Effector memory CD4-positive, alpha-beta T cell (primary cell): ENCODE results near the gene NR4A1.

Source experiments
- DNase-seq, 3 donors: peaks; one replicate each; pipeline ENCODE4 v3.0.0-alpha.2; 2020
- H3K27ac ChIP-seq: 2 replicates; pipeline ENCODE4 v1.7.0; 2013; ENCODE audit warnings: mild to moderate bottlenecking, low read length, moderate library complexity; ENCODE audit not compliant: insufficient read depth, poor library complexity, severe bottlenecking
- H3K27me3 ChIP-seq: replicated peaks from 2 replicates; pipeline ENCODE4 v1.7.0; 2013; ENCODE audit warnings: mild to moderate bottlenecking, low read length; ENCODE audit not compliant: insufficient read depth, control insufficient read depth, poor library complexity, severe bottlenecking
- H3K36me3 ChIP-seq: 2 replicates; pipeline ENCODE4 v1.7.0; 2013; ENCODE audit warnings: mild to moderate bottlenecking, low read length, moderate library complexity; ENCODE audit not compliant: control insufficient read depth, insufficient read depth
- H3K4me1 ChIP-seq: 2 replicates; pipeline ENCODE4 v1.7.0; 2013; ENCODE audit warnings: low read length, mild to moderate bottlenecking; ENCODE audit not compliant: control insufficient read depth, insufficient read depth, poor library complexity, severe bottlenecking
- H3K4me3 ChIP-seq: 2 replicates; pipeline ENCODE4 v1.7.0; 2013; ENCODE audit warnings: low read length, low read depth, mild to moderate bottlenecking; ENCODE audit not compliant: insufficient read depth, poor library complexity, severe bottlenecking
- H3K9me3 ChIP-seq: 2 replicates; pipeline ENCODE4 v1.7.0; 2013; ENCODE audit warnings: mild to moderate bottlenecking, low read length, moderate library complexity; ENCODE audit not compliant: control insufficient read depth

Gene NR4A1

DNA sequence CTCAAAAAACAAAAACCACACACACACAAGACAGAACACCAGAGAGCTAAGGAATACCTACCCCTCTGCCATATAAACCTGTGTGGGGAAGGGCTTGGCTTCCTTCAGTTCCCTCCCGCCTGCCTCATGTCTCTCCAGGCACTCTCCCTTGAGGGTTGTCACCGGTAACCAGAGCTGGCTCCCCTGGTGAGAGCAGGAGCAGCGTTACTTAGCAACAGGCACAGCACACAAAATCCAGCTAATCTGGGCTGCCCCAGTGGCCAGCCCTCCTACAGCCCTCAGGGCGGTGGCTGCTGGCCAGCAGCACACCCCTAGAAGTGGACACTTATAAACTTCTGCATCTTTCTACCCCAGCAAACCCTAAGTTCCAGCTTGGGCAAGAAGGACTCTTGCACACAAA is 21.6 kb upstream of the NR4A1 start:
- no peaks in the 10 kb centered on the region for H3K36me3 ChIP-seq
- peaks cover 23% of the 10 kb centered on the region for H3K4me1 ChIP-seq
- no peaks in the 10 kb centered on the region for H3K27me3 ChIP-seq
- H3K4me3 ChIP-seq, result no peak overlapping the region
- H3K9me3 ChIP-seq, result no peaks in the 10 kb centered on the region
- H3K27ac ChIP-seq, result no peak overlapping the region
- DNase-seq, result no peak

DNA sequence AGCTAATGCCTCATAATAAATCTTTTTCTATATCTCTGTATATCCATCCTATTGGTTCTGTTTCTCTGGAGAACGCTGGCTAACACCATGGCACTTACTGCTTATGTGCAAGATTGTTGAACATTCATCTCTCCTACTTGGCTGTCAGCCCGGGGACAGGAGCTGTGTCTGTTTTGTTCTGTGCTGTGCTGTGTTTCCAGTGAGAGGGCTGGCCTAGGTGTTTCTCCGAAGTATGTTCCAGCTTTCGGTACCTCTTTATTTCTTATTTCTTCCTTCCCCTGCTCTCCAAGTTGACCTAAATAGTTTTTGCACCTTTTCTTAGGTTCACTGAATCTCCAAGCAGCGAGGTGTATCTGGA is 18.8 kb upstream of the NR4A1 start:
- Histone ChIP-seq H3K27me3 (no peaks in the 10 kb centered on the region), H3K9me3 (no peaks in the 10 kb centered on the region), H3K4me1 (peaks cover 21% of the 10 kb centered on the region), H3K4me3 (peak overlapping the region; percentile 41), H3K36me3 (no peaks in the 10 kb centered on the region), H3K27ac (peak overlapping the region; percentile 73)
- DNase-seq, result no peak

DNA sequence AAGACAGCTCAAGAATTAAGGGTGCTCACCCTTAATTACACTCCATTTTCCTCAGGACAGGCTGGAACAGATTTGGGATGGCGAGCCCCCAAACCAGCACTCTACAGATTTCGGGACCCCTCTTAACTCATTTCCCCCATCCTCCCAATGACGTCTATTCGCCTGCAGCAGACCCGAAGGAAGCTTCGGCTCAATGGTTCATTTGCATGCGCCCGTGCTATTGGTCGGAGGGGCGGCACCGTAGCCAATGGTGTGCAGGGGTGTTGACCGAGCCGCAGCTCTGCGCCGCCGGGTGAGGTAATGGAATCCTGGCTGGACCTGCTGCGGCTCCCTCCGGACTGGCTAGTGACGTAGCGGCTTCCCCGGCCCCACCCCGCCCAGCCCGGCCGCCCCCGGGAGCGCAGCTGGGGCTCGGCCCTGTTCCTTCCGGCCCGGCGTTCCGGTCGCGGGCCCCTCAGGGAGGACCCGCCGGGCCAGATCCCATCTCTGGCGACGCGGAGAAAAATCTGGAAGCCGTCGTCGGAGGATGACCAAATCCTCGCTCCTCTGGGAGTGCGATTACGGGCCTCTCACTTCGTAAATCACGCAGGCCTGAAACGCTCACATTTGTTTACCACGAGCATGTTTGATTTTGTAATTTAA is 18.3 kb upstream of the NR4A1 start:
- H3K4me3 ChIP-seq, result peak overlapping the region; percentile 41
- H3K27ac ChIP-seq, result peak overlapping the region; percentile 73
- DNase-seq, result peak; percentile 87 to 92 (median 88)
- no peaks in the 10 kb centered on the region for H3K27me3 ChIP-seq
- H3K36me3 ChIP-seq, result no peaks in the 10 kb centered on the region
- H3K4me1 ChIP-seq, result peaks cover 24% of the 10 kb centered on the region
- no peaks in the 10 kb centered on the region for H3K9me3 ChIP-seq

DNA sequence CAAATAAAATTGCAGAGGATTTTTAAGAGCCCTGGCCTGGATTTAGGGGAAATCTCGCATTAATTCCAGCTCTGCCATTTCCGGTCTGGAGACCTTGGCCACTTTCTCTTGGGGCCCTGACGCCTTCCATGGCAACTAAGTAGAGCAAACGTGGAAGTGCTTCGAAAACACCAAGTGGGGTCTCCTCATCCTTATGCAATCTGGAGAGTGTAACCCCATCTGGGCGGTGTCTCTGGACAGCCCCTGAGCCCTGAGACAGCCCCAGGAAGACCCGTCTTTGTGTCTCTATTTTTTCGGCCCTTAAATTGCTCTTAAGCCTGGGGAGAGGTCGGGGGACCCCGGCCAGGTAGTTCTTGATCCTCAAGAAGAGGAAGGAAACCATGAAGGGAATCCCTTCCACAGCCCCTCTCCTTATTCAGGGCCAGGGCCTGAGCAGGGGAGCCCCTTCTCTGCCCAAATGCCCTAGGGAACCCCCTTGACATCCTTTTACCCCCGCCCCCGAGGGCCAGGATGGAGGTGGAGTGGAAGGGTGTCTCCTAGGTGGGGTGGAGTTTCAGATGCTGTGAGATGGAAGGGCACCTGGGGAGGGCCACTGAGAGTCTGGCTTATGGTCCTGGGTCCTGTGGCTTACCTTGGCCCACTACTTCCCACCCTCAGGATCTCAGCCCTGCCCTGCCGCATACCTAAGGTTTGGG is 17.6 kb upstream of the NR4A1 start:
- H3K4me1 ChIP-seq, result peaks cover 24% of the 10 kb centered on the region
- no peaks in the 10 kb centered on the region for H3K27me3 ChIP-seq
- peak overlapping the region; percentile 41 for H3K4me3 ChIP-seq
- H3K27ac ChIP-seq, result peak overlapping the region; percentile 73
- H3K36me3 ChIP-seq, result no peaks in the 10 kb centered on the region
- DNase-seq, result no peak
- H3K9me3 ChIP-seq, result no peaks in the 10 kb centered on the region

DNA sequence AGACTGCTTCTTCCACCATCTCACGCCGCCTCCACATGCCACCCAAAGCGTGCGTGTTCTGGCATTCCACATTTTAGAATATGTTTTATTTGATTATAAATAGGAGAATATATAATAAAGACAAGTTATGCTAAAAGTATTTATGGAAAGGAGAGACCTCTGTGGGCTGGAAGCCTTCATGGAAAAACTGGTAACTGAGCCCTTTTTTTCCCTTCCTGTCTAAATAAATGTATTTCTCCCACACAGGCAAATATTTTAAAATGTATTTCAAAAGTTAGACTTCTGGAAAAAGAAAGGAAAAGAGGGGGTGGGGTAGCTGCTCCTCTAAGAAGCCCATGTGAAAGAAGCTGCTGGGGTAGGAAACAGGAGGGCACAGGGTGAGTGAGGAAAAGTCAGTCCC is 16.1 kb upstream of the NR4A1 start:
- no peaks in the 10 kb centered on the region for H3K36me3 ChIP-seq
- DNase-seq, result no peak

DNA sequence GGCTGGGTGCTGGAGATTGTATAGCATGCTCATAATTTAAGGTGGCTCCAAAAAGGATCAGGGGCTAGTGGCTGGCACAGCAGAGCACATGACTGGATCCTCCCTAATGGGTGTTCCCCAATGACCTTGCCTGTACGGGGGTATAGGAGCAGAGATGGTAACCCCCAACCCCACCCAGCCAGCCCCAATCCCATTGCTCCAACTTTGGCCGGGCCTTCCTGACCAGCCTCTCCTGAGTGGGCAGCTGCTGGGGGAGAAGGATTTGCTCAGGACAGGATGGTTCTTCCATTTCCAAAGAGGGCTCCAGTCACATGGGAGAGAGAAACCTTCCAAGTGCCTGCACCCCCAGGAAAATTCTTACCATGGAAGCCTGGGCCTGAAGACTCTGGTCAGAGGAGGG is 15.3 kb upstream of the NR4A1 start:
- H3K4me3 ChIP-seq, result no peak overlapping the region
- no peak for DNase-seq
- no peaks in the 10 kb centered on the region for H3K27me3 ChIP-seq
- H3K27ac ChIP-seq, result no peak overlapping the region
- no peaks in the 10 kb centered on the region for H3K9me3 ChIP-seq
- H3K4me1 ChIP-seq, result peaks cover 24% of the 10 kb centered on the region
- H3K36me3 ChIP-seq, result no peaks in the 10 kb centered on the region

More for the DNA sequence above, 16.1 kb upstream of the NR4A1 start:
- Histone ChIP-seq H3K4me1 (peaks cover 24% of the 10 kb centered on the region), H3K27ac (no peak overlapping the region), H3K9me3 (no peaks in the 10 kb centered on the region), H3K27me3 (no peaks in the 10 kb centered on the region), H3K4me3 (no peak overlapping the region)

DNA sequence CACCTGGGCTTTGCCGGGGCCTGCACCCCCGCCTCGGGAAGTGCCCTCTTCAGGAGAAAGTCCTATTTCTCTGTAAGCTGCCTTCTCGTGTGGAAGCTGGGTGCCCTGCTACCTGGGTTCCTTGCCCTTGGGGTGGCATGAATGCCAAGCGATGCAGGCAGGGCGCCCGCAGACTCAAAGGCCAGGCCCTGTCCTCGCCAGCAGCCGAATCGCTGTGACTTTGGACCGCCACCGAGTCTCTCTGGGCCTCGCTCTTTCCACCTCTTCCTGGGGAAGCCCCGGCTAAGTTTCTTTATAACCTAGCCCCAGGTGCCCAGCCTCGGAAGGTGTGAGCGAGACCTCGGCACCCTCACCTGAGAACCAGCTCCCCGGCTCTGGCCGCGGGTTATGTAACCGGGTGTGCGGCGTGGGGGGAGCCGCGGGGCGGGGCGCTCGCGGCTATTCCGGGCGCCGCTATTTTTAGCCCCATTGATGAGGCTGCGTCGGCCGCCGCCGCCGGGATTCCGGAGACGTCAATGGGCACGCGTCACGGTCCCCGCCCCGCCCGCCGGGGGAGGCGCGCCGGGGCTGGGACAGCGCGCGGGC is 14.6 kb upstream of the NR4A1 start:
- Histone ChIP-seq H3K27ac (peak overlapping the region; percentile 54), H3K9me3 (no peaks in the 10 kb centered on the region), H3K4me1 (peaks cover 24% of the 10 kb centered on the region), H3K36me3 (no peaks in the 10 kb centered on the region), H3K27me3 (no peaks in the 10 kb centered on the region), H3K4me3 (peak overlapping the region; percentile 22)
- peak; percentile 86 to 88 (median 86) for DNase-seq

DNA sequence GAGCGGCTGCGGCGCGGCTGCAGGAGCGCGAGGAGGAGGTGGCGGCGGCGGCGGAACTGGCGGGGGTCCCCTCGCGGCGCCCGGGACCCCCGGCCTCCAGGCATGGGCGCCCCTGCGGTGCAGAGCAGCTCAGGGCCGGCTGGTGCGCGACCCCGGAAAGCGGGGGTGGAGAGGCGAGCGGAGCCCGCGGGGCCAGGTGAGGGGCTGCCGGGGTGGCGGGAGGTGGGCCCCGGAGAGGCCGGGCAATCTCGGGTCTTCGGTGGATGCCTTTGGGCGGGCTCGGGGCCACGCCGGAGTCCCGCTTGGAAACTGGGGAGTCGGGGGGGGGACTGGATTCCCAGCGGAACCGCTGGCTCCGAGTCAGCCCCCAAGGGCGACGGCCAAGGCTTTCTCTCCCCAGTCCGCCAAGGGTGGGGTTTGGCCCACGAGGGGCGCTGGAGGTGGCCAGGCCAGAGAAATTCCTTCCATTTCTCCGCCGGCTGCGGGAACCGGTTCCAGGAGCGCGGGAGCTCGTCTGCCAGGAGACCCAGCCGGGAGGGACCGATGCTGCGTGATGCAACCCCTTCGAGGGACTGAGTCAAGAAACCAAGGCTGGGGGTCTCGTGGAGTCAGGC is 13.9 kb upstream of the NR4A1 start:
- peak overlapping the region; percentile 44 for H3K4me3 ChIP-seq
- H3K36me3 ChIP-seq, result no peaks in the 10 kb centered on the region
- peaks cover 30% of the 10 kb centered on the region for H3K4me1 ChIP-seq
- H3K9me3 ChIP-seq, result no peaks in the 10 kb centered on the region
- peak overlapping the region; percentile 3 for H3K27ac ChIP-seq
- no peak for DNase-seq
- H3K27me3 ChIP-seq, result no peaks in the 10 kb centered on the region

DNA sequence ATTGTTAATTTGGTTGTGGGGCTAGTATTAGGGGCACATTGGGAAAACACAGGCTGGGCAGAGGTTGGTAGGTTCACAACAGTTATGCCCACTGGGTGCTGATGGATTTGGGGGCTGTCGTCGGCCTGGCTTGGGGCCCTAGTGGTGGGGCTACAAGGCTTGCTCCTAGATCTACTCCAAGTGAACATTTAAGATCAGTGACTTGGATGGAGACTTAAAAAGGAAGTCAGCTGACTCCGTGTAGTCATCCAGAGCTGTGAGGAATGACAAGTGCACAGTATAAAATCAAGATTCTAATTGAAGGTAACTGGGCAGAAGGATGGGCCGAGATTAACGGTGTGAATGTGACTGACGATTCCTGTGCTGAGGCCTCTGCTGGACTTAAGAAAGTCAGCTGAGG is 12.8 kb upstream of the NR4A1 start:
- peaks cover 26% of the 10 kb centered on the region for H3K4me1 ChIP-seq
- H3K4me3 ChIP-seq, result no peak overlapping the region
- no peaks in the 10 kb centered on the region for H3K9me3 ChIP-seq
- no peaks in the 10 kb centered on the region for H3K36me3 ChIP-seq
- no peak for DNase-seq
- H3K27ac ChIP-seq, result no peak overlapping the region
- no peaks in the 10 kb centered on the region for H3K27me3 ChIP-seq

DNA sequence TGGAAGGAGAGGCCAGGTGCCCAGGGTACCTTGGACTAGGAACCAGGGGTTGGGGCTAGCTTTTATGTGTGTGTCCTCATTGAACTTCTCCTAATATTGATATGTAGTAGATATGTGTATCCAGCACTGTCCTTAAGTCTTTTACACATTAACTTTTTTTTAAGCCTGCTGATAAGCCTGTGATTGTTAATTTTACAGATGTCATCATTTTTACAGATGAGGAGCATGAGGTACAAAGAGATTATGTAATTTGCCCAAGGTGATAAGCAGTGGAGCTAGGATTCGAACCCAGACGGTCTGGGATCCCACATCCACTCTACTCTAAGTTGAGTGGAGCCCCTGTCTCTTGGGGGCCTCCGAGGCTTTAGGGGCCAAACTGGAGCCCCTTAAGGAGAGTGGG is 10.2 kb upstream of the NR4A1 start:
- H3K27me3 ChIP-seq, result no peaks in the 10 kb centered on the region
- no peak overlapping the region for H3K4me3 ChIP-seq
- no peaks in the 10 kb centered on the region for H3K9me3 ChIP-seq
- H3K4me1 ChIP-seq, result peaks cover 21% of the 10 kb centered on the region
- H3K27ac ChIP-seq, result no peak overlapping the region
- DNase-seq, result no peak
- no peaks in the 10 kb centered on the region for H3K36me3 ChIP-seq
